Ureter (tissue), 1 donor: ENCODE data around the gene SLIT3. TPM values are rescaled to one million over a fixed set of nuclear protein-coding genes. Genes with fewer than 3 reads are reported as not detected.

Experiments used
- DNase-seq: peaks from one replicate; pipeline ENCODE4 v3.0.0-alpha.2; 2020; ENCODE audit warnings: low spot score
- total RNA-seq: library from RNA; stranded (reverse); gene quantifications from one replicate; pipeline ENCODE4 v1.2.4, GENCODE V29; 2023
- donor health status: DM: yes; HTN: yes; CAD: no.

Gene SLIT3
- total RNA-seq, 1 donor from 2014 or later = 67.0 TPM

- DNase-seq = no peak
Observed at GRCh38 chr5:169104937-169105494, 195.9 kb downstream of the SLIT3 start.

- no peak for DNase-seq
Observed at GRCh38 chr5:169103586-169104181, 197.3 kb downstream of the SLIT3 start.

- DNase-seq = no peak
Observed at GRCh38 chr5:169101966-169102365, 199.0 kb downstream of the SLIT3 start.

GRCh38 chr5:169100735-169101075 is 200.2 kb downstream of the SLIT3 start:
- DNase-seq = no peak

GRCh38 chr5:169099801-169100734 is 200.9 kb downstream of the SLIT3 start:
- DNase-seq = no peak

GRCh38 chr5:169098331-169099121 is 202.4 kb downstream of the SLIT3 start:
- no peak for DNase-seq

GRCh38 chr5:169097374-169098326 is 203.3 kb downstream of the SLIT3 start:
- DNase-seq = no peak

GRCh38 chr5:169095976-169096375 is 205.0 kb downstream of the SLIT3 start:
- no peak for DNase-seq

GRCh38 chr5:169095410-169095960 is 205.5 kb downstream of the SLIT3 start:
- no peak for DNase-seq

GRCh38 chr5:169094586-169095409 is 206.1 kb downstream of the SLIT3 start:
- DNase-seq = no peak

GRCh38 chr5:169091396-169091980 is 209.5 kb downstream of the SLIT3 start:
- DNase-seq = no peak

GRCh38 chr5:169089343-169089742 is 211.6 kb downstream of the SLIT3 start:
- DNase-seq = no peak

- DNase-seq = no peak
Observed at GRCh38 chr5:169088028-169088725, 212.8 kb downstream of the SLIT3 start.

GRCh38 chr5:169085636-169086035 is 215.3 kb downstream of the SLIT3 start:
- DNase-seq = no peak

GRCh38 chr5:169085212-169085611 is 215.7 kb downstream of the SLIT3 start:
- DNase-seq = no peak

GRCh38 chr5:169084775-169085174 is 216.2 kb downstream of the SLIT3 start:
- no peak for DNase-seq

- DNase-seq = no peak
Observed at GRCh38 chr5:169083394-169084018, 217.4 kb downstream of the SLIT3 start.
